KMS-11 (cell line): Measurements from ENCODE around the gene CRYBB2.

Experiments used
- H2AFZ ChIP-seq: fragments of 200-600 bp; sonication (generic); 2 replicates; pipeline ENCODE4 v1.6.1; 2016; ENCODE audit warnings: antibody characterized with exemption, mixed run types, low read depth
- H3K27ac ChIP-seq: fragments of 200-600 bp; sonication (generic); 2 replicates; pipeline ENCODE4 v1.6.1; 2016; ENCODE audit warnings: mild to moderate bottlenecking, mixed run types
- H3K27me3 ChIP-seq: fragments of 200-600 bp; sonication (generic); 2 replicates; pipeline ENCODE4 v1.6.1; 2017; ENCODE audit warnings: mild to moderate bottlenecking, low read depth, mixed run types, moderate library complexity; ENCODE audit not compliant: insufficient read depth
- H3K36me3 ChIP-seq: fragments of 200-600 bp; sonication (generic); 2 replicates; pipeline ENCODE4 v1.6.1; 2017; ENCODE audit warnings: mild to moderate bottlenecking, mixed run types; ENCODE audit not compliant: insufficient read depth
- H3K4me1 ChIP-seq: fragments of 200-600 bp; sonication (generic); 2 replicates; pipeline ENCODE4 v1.6.1; 2016; ENCODE audit warnings: mild to moderate bottlenecking, low read depth, mixed run types; ENCODE audit not compliant: poor library complexity, severe bottlenecking
- H3K4me2 ChIP-seq: fragments of 200-600 bp; sonication (generic); 2 replicates; pipeline ENCODE4 v1.7.0; 2016; ENCODE audit warnings: mild to moderate bottlenecking, mixed run types
- H3K4me3 ChIP-seq: fragments of 200-600 bp; sonication (generic); IDR thresholded peaks from 2 replicates; pipeline ENCODE4 v1.6.1; 2017; ENCODE audit warnings: low read depth, low read length, mixed read lengths; ENCODE audit not compliant: insufficient read depth
- H3K79me2 ChIP-seq: fragments of 200-600 bp; sonication (generic); 2 replicates; pipeline ENCODE4 v1.6.1; 2016; ENCODE audit warnings: low read depth, mixed run types; ENCODE audit not compliant: insufficient read depth
- H3K9ac ChIP-seq: fragments of 200-600 bp; sonication (generic); 2 replicates; pipeline ENCODE4 v1.6.1; 2016; ENCODE audit warnings: mild to moderate bottlenecking, mixed run types
- H4K20me1 ChIP-seq: fragments of 200-600 bp; sonication (generic); 2 replicates; pipeline ENCODE4 v1.6.1; 2016; ENCODE audit warnings: mild to moderate bottlenecking, mixed run types; ENCODE audit not compliant: insufficient read depth
- TF ChIP-seq, protein P1 (sequence below): fragments of 200-600 bp; sonication (generic); conservative IDR thresholded peaks from 2 replicates; pipeline ENCODE4 v1.6.1; 2017; ENCODE audit warnings: low read depth, mild to moderate bottlenecking, antibody characterized with exemption, low read length, moderate library complexity, mixed read lengths

CRYBB2 gene

GRCh38 chr22:25186140-25186539 is 33.3 kb upstream of the CRYBB2 start:
- H3K4me3 ChIP-seq, result no peak overlapping the region
- no peaks in the 10 kb centered on the region for H3K4me1 ChIP-seq
- no peaks in the 10 kb centered on the region for H3K27me3 ChIP-seq
- no peaks in the 10 kb centered on the region for H4K20me1 ChIP-seq
- no peaks in the 10 kb centered on the region for H3K79me2 ChIP-seq
- TF ChIP-seq, protein P1, sequence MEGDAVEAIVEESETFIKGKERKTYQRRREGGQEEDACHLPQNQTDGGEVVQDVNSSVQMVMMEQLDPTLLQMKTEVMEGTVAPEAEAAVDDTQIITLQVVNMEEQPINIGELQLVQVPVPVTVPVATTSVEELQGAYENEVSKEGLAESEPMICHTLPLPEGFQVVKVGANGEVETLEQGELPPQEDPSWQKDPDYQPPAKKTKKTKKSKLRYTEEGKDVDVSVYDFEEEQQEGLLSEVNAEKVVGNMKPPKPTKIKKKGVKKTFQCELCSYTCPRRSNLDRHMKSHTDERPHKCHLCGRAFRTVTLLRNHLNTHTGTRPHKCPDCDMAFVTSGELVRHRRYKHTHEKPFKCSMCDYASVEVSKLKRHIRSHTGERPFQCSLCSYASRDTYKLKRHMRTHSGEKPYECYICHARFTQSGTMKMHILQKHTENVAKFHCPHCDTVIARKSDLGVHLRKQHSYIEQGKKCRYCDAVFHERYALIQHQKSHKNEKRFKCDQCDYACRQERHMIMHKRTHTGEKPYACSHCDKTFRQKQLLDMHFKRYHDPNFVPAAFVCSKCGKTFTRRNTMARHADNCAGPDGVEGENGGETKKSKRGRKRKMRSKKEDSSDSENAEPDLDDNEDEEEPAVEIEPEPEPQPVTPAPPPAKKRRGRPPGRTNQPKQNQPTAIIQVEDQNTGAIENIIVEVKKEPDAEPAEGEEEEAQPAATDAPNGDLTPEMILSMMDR, result no peak
- no peak overlapping the region for H2AFZ ChIP-seq
- no peak overlapping the region for H3K4me2 ChIP-seq
- H3K36me3 ChIP-seq, result no peaks in the 10 kb centered on the region
- no peak overlapping the region for H3K9ac ChIP-seq
- H3K27ac ChIP-seq, result no peak overlapping the region

DNA sequence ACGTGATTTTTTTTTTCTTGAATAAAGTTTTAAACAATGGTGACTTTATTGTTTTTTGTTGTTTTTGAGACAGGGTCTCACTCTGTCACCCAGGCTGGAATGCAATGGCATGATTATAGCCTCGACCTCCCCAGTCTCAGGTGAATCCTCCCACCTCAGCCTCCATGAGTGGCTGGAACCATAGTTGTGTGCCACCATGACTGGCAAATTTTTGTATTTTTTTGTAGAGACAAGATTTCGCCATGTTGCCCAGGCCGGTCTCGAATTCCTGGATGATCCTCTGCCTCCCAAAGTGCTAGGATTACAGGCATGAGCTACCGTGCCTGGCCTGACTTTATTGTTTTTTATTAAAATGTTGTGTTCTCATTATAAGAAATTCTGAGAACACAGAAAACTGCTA is 32.0 kb upstream of the CRYBB2 start:
- no peak overlapping the region for H3K9ac ChIP-seq
- TF ChIP-seq, protein P1, result no peak
- H3K4me3 ChIP-seq, result no peak overlapping the region
- H3K4me1 ChIP-seq, result no peaks in the 10 kb centered on the region
- no peaks in the 10 kb centered on the region for H3K79me2 ChIP-seq
- H2AFZ ChIP-seq, result no peak overlapping the region
- H4K20me1 ChIP-seq, result no peaks in the 10 kb centered on the region
- no peaks in the 10 kb centered on the region for H3K36me3 ChIP-seq
- H3K4me2 ChIP-seq, result no peak overlapping the region
- no peaks in the 10 kb centered on the region for H3K27me3 ChIP-seq
- H3K27ac ChIP-seq, result no peak overlapping the region

DNA sequence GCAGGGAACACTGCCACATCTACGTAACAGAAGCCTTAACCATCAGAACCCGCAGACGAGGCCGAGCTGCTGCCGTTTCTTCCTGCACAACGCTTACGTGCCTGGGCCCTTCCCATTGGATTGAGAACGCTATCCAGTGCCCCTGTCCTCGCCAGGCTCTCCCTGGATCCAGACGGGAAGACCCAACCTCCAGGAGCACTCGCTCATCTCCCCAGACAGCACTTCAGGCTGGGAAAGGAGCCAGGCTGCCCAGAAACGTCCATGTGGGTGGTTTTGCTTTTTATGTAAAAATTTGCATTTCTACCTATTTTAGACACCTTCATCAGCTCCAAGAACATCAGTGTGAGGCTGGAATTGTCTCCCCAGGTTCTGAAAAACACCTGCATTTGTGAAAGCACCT is 27.0 kb upstream of the CRYBB2 start:
- Histone ChIP-seq H4K20me1 (no peaks in the 10 kb centered on the region), H3K9ac (no peak overlapping the region), H3K4me2 (no peak overlapping the region), H3K4me1 (no peaks in the 10 kb centered on the region), H3K27ac (no peak overlapping the region), H2AFZ (no peak overlapping the region), H3K4me3 (no peak overlapping the region), H3K27me3 (no peaks in the 10 kb centered on the region), H3K36me3 (no peaks in the 10 kb centered on the region), H3K79me2 (no peaks in the 10 kb centered on the region)
- TF ChIP-seq, protein P1, result no peak

- H3K79me2 ChIP-seq, result no peaks in the 10 kb centered on the region
- no peak overlapping the region for H3K4me3 ChIP-seq
- no peak overlapping the region for H3K9ac ChIP-seq
- no peaks in the 10 kb centered on the region for H3K36me3 ChIP-seq
- TF ChIP-seq, protein P1, result no peak
- no peak overlapping the region for H2AFZ ChIP-seq
- H3K27ac ChIP-seq, result no peak overlapping the region
- no peak overlapping the region for H3K4me2 ChIP-seq
- H3K4me1 ChIP-seq, result no peaks in the 10 kb centered on the region
- H4K20me1 ChIP-seq, result no peaks in the 10 kb centered on the region
- no peaks in the 10 kb centered on the region for H3K27me3 ChIP-seq
These were observed 26.3 kb upstream of the CRYBB2 start for GRCh38 chr22:25193130-25193529.
